ENCODE measurements around the gene FASN. TPM values are rescaled to one million over a fixed set of nuclear protein-coding genes. Genes with fewer than 3 reads are reported as not detected.

FASN gene
- total and polyA plus RNA-seq, 2 of the 13 experiments (the other 11 are each of a cell fraction or from before 2014, with no cell fraction given) = 51.7 to 101 TPM

- TF ChIP-seq BRCA1 (CRISPR knock-in tag; IDR thresholded peaks at IDR 0.05) (no peak), NBN (conservative IDR thresholded peaks at IDR 0.05) (no peak), FOXP4 (CRISPR knock-in tag; IDR thresholded peaks at IDR 0.05) (peak; percentile 63), NONO (IDR thresholded peaks at IDR 0.05) (no peak), NONO (CRISPR knock-in tag; conservative IDR thresholded peaks at IDR 0.05) (peak; percentile 85), RFX3 (CRISPR knock-in tag; IDR thresholded peaks at IDR 0.05) (no peak), KIAA2018 (CRISPR knock-in tag; IDR thresholded peaks at IDR 0.05; ENCODE audit: borderline replicate concordance) (no peak), ZNF3 (CRISPR knock-in tag; IDR thresholded peaks at IDR 0.05) (0 out of 2 replicates have a peak, but pooled peaks have one; percentile 12), SSRP1 (CRISPR knock-in tag; IDR thresholded peaks at IDR 0.05) (no peak; the same call in none of the 2 replicates), ARID2 (CRISPR knock-in tag; IDR thresholded peaks at IDR 0.05; ENCODE audit: borderline replicate concordance) (no peak), ZSCAN29 (CRISPR knock-in tag; conservative IDR thresholded peaks at IDR 0.05) (0 out of 2 replicates have a peak, but pooled peaks have one; percentile 21), ZBTB33 (CRISPR knock-in tag; IDR thresholded peaks at IDR 0.05) (peak; percentile 67; the same call in 1 of the 2 replicates), SIN3B (IDR thresholded peaks at IDR 0.05; ENCODE audit: low read length) (no peak), DNMT1 (CRISPR knock-in tag; IDR thresholded peaks at IDR 0.05) (no peak), MATR3 (CRISPR knock-in tag; IDR thresholded peaks at IDR 0.05) (no peak), NFIC (IDR thresholded peaks at IDR 0.05; ENCODE audit: low read length) (no peak)
Observed at GRCh38 chr17:82101767-82102679, 4.0 kb upstream of the FASN start (continued).

All from HepG2 (cell line).